ENCODE data around the gene CALML5. TPM values are rescaled to one million over a fixed set of nuclear protein-coding genes. Genes with fewer than 3 reads are reported as not detected.

Gene CALML5
- total and polyA plus RNA-seq, 2 of the 4 experiments (the other 2 are of a cell fraction), result not detected

- Histone ChIP-seq H2BK15ac (ENCODE audit: low read depth, low read length) (peak overlapping the region; percentile 94; the same call in 2 of the 3 replicates), H4K91ac (ENCODE audit: insufficient read depth, low read depth, low read length) (peak overlapping the region; percentile 95), H3K27me3 (ENCODE audit: control insufficient read depth, insufficient read depth, low read length) (no peaks in the 10 kb centered on the region), H4K20me1 (ENCODE audit: insufficient read depth, low read length) (no peaks in the 10 kb centered on the region), H2BK120ac (ENCODE audit: low read depth, low read length) (peak overlapping the region; percentile 98), H4K8ac (ENCODE audit: low read depth in 2 of 2, low read length in 2 of 2) (peak overlapping the region; percentile 45 to 90), H3K36me3 (ENCODE audit: control insufficient read depth, insufficient read depth, low read length) (no peaks in the 10 kb centered on the region), H4K5ac (ENCODE audit: low read depth, low read length) (peak overlapping the region; percentile 81), H3K4me1 (ENCODE audit: control insufficient read depth, insufficient read depth, low read length) (peaks cover 43% of the 10 kb centered on the region), H2AFZ (replicated peaks; ENCODE audit: low read length, poor library complexity) (peak overlapping the region; percentile 82), H3K23ac (ENCODE audit: low read depth, low read length) (peak overlapping the region; percentile 96), H3K27ac (ENCODE audit: insufficient read depth, low read length) (peak overlapping the region; percentile 83), H3K4me3 (ENCODE audit: insufficient read depth, low read depth, low read length) (no peak overlapping the region), H3K79me1 (ENCODE audit: low read depth in 1 of 2, low read length in 2 of 2) (peaks cover 0 to 20% of the 10 kb centered on the region in 2 experiments; a peak in 2 of 4 replicates), H3K9me3 (ENCODE audit: control insufficient read depth, insufficient read depth, low read length) (peaks cover 7% of the 10 kb centered on the region; the same call in 1 of the 2 replicates), H2AK9ac (replicated peaks; ENCODE audit: low read depth, low read length, poor library complexity) (peak overlapping the region; percentile 94), H3K14ac (replicated peaks; ENCODE audit: low read depth, low read length) (peak overlapping the region; percentile 84), H3K56ac (ENCODE audit: extremely low read depth, insufficient read depth, low read length) (peak overlapping the region; percentile 49; the same call in 1 of the 2 replicates), H3K18ac (ENCODE audit: low read depth, low read length) (peak overlapping the region; percentile 69), H3K4ac (ENCODE audit: low read depth, low read length) (peak overlapping the region; percentile 98), H3K9me1 (ENCODE audit: insufficient read depth, low read length) (peaks cover 34% of the 10 kb centered on the region), H3K9ac (ENCODE audit: low read depth, low read length) (0 out of 2 replicates have a peak overlapping the region, but pooled peaks have one; percentile 11), H3K4me2 (ENCODE audit: low read depth, low read length) (peak overlapping the region; percentile 9; the same call in 1 of the 2 replicates), H2AK5ac (ENCODE audit: low read depth, low read length) (peak overlapping the region; percentile 97), H2BK20ac (ENCODE audit: low read depth, low read length) (peak overlapping the region; percentile 95), H2BK5ac (ENCODE audit: low read depth, low read length, poor library complexity, severe bottlenecking) (peak overlapping the region; percentile 86)
- ChIA-PET POLR2A (ENCODE audit: unreplicated experiment) (interaction anchor here (0.6 kb wide), 1 partner anchor 649 kb away, joined by 3 read pairs; no protein-coding TSS in a partner anchor), CTCF (interaction anchor here (0.9 kb wide), 1 partner anchor 9 kb away, joined by 3 read pairs; no protein-coding TSS in a partner anchor)
- DNase-seq, result peak; percentile 97
- intact Hi-C loops (cut with micrococcal nuclease), result loop anchor here (2.0 to 5.0 kb wide), 2 partner anchors 76 to 99 kb away; no protein-coding TSS in a partner anchor
- 71% methylated on average over 2 of the region's 23 CpGs; no CpG with 5 or more reads in 1 of the 2 experiments for WGBS, 2 experiments (ENCODE audit: extremely low coverage in 2 of 2, insufficient read length in 1 of 2)
- dilution Hi-C loops (cut with HindIII; ENCODE audit: low sequenced_read_pairs, unreplicated experiment), result no loop called here
- in situ Hi-C loops (cut with MboI; ENCODE audit: low sequenced_read_pairs), result no loop called here
- BruUV-seq (replicated peaks), result no TSS peak
- peak; percentile 86 for ATAC-seq (ENCODE audit: low read depth)
- TF ChIP-seq, protein P1, sequence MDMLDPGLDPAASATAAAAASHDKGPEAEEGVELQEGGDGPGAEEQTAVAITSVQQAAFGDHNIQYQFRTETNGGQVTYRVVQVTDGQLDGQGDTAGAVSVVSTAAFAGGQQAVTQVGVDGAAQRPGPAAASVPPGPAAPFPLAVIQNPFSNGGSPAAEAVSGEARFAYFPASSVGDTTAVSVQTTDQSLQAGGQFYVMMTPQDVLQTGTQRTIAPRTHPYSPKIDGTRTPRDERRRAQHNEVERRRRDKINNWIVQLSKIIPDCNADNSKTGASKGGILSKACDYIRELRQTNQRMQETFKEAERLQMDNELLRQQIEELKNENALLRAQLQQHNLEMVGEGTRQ (IDR thresholded peaks at IDR 0.05; ENCODE audit: low read depth, low read length), result peak; percentile 64; the same call in 1 of the 2 replicates
- TF ChIP-seq RCOR1 (IDR thresholded peaks at IDR 0.05; ENCODE audit: insufficient replicate concordance, low read length), result no peak
- TF ChIP-seq BHLHE40 (IDR thresholded peaks at IDR 0.05; ENCODE audit: low read depth, low read length), result peak; percentile 91
- TF ChIP-seq, protein P2, sequence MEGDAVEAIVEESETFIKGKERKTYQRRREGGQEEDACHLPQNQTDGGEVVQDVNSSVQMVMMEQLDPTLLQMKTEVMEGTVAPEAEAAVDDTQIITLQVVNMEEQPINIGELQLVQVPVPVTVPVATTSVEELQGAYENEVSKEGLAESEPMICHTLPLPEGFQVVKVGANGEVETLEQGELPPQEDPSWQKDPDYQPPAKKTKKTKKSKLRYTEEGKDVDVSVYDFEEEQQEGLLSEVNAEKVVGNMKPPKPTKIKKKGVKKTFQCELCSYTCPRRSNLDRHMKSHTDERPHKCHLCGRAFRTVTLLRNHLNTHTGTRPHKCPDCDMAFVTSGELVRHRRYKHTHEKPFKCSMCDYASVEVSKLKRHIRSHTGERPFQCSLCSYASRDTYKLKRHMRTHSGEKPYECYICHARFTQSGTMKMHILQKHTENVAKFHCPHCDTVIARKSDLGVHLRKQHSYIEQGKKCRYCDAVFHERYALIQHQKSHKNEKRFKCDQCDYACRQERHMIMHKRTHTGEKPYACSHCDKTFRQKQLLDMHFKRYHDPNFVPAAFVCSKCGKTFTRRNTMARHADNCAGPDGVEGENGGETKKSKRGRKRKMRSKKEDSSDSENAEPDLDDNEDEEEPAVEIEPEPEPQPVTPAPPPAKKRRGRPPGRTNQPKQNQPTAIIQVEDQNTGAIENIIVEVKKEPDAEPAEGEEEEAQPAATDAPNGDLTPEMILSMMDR (conservative IDR thresholded peaks at IDR 0.05; ENCODE audit: low read depth, low read length), result no peak
- peak; percentile 46; the same call in 1 of the 2 replicates for TF ChIP-seq MAZ (IDR thresholded peaks at IDR 0.05; ENCODE audit: borderline replicate concordance, low read depth, low read length)
- no peak for TF ChIP-seq CEBPB (IDR thresholded peaks at IDR 0.05; ENCODE audit: low read depth, low read length)
- TF ChIP-seq ELK1 (IDR thresholded peaks at IDR 0.05; ENCODE audit: borderline replicate concordance, low read depth, low read length), result no peak
- TF ChIP-seq CHD1 (IDR thresholded peaks at IDR 0.05; ENCODE audit: low read depth, low read length), result no peak
- no peak for TF ChIP-seq RFX5 (IDR thresholded peaks at IDR 0.05; ENCODE audit: low read depth, low read length)
- no peak for TF ChIP-seq MXI1 (IDR thresholded peaks at IDR 0.05; ENCODE audit: borderline replicate concordance, low read depth, low read length)
- no peak for TF ChIP-seq POLR2A (IDR thresholded peaks at IDR 0.05; ENCODE audit: low read depth, low read length)
- peak; percentile 13; the same call in 1 of the 2 replicates for TF ChIP-seq NFE2L2 (IDR thresholded peaks at IDR 0.05; ENCODE audit: low read depth, low read length)
Measured at GRCh38 chr10:5545778-5546710, 46.7 kb upstream of the CALML5 start.

Measured in IMR-90 (cell line).